ENCODE results near the gene CHD6.

DNA sequence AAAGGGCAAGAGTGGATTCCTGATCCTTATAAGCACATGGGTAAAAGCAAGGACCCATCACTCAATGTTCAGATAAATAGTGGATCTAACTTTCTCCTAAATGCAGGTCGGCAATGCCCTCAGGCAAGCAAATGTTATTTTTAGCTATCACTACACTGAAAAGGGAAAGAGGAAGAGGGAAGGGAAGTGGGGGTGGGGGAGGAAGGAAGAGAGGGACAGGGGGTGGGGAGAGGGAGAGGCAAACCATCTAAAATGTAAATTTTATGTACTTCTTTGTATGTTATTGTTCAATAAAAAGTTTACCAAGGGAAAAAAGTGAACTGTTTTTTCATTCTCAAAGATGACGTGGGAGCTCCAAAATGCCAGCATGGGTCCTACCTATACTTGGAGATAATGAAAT, 44.2 kb downstream of the CHD6 start:
- TF ChIP-seq, protein P1, sequence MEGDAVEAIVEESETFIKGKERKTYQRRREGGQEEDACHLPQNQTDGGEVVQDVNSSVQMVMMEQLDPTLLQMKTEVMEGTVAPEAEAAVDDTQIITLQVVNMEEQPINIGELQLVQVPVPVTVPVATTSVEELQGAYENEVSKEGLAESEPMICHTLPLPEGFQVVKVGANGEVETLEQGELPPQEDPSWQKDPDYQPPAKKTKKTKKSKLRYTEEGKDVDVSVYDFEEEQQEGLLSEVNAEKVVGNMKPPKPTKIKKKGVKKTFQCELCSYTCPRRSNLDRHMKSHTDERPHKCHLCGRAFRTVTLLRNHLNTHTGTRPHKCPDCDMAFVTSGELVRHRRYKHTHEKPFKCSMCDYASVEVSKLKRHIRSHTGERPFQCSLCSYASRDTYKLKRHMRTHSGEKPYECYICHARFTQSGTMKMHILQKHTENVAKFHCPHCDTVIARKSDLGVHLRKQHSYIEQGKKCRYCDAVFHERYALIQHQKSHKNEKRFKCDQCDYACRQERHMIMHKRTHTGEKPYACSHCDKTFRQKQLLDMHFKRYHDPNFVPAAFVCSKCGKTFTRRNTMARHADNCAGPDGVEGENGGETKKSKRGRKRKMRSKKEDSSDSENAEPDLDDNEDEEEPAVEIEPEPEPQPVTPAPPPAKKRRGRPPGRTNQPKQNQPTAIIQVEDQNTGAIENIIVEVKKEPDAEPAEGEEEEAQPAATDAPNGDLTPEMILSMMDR (conservative IDR thresholded peaks at IDR 0.05; ENCODE audit: low read depth in 2 of 2): no peak
- TF ChIP-seq POLR2AphosphoS5 (IDR thresholded peaks at IDR 0.05; ENCODE audit: low read depth) (no peak), EZH2 (IDR thresholded peaks at IDR 0.05; ENCODE audit: low read depth, unreplicated experiment) (no peak), CREB1 (CRISPR knock-in tag; IDR thresholded peaks at IDR 0.05; ENCODE audit: low read depth) (no peak), EZH2phosphoT487 (IDR thresholded peaks at IDR 0.05; ENCODE audit: unreplicated experiment) (no peak), JUNB (IDR thresholded peaks at IDR 0.05; ENCODE audit: unreplicated experiment) (no peak), NANOG (IDR thresholded peaks at IDR 0.05; ENCODE audit: borderline replicate concordance) (no peak), STAT1 (IDR thresholded peaks at IDR 0.05; ENCODE audit: unreplicated experiment) (no peak)
- TF ChIP-seq, protein P2, sequence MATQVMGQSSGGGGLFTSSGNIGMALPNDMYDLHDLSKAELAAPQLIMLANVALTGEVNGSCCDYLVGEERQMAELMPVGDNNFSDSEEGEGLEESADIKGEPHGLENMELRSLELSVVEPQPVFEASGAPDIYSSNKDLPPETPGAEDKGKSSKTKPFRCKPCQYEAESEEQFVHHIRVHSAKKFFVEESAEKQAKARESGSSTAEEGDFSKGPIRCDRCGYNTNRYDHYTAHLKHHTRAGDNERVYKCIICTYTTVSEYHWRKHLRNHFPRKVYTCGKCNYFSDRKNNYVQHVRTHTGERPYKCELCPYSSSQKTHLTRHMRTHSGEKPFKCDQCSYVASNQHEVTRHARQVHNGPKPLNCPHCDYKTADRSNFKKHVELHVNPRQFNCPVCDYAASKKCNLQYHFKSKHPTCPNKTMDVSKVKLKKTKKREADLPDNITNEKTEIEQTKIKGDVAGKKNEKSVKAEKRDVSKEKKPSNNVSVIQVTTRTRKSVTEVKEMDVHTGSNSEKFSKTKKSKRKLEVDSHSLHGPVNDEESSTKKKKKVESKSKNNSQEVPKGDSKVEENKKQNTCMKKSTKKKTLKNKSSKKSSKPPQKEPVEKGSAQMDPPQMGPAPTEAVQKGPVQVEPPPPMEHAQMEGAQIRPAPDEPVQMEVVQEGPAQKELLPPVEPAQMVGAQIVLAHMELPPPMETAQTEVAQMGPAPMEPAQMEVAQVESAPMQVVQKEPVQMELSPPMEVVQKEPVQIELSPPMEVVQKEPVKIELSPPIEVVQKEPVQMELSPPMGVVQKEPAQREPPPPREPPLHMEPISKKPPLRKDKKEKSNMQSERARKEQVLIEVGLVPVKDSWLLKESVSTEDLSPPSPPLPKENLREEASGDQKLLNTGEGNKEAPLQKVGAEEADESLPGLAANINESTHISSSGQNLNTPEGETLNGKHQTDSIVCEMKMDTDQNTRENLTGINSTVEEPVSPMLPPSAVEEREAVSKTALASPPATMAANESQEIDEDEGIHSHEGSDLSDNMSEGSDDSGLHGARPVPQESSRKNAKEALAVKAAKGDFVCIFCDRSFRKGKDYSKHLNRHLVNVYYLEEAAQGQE (IDR thresholded peaks at IDR 0.05; ENCODE audit: unreplicated experiment): no peak
